C4-2B (cell line): ENCODE measurements around the gene MAPKAPK3.

ENCODE experiments used
- ZFX ChIP-seq: fragments of 450-650 bp; IDR thresholded peaks from 2 replicates; pipeline ENCODE4 v1.6.1; 2017
- TF ChIP-seq, protein P1 (sequence below): fragments of 450-650 bp; conservative IDR thresholded peaks from 2 replicates; pipeline ENCODE4 v1.5.1; 2017; ENCODE audit warnings: mild to moderate bottlenecking

DNA sequence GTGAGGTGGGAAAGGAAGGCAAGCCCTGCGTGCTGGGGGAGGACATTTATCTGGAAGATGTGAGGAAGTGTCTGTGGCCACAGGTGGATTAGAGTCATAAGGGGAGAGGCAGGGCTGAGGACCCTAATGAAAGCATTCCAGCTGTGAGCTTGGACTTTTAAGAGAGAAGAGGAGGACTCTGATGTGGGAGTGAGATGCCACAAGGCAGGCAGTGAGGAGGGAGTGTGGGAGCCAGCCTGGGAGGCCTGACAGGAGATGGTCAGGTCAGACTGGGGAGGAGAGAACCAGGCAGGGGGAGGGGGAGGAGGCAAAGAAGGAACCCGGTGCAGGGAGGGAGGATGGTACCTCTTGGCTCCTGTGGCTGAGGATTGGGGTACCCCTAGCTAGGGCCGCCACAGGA is 21.0 kb downstream of the MAPKAPK3 start:
- TF ChIP-seq, protein P1, sequence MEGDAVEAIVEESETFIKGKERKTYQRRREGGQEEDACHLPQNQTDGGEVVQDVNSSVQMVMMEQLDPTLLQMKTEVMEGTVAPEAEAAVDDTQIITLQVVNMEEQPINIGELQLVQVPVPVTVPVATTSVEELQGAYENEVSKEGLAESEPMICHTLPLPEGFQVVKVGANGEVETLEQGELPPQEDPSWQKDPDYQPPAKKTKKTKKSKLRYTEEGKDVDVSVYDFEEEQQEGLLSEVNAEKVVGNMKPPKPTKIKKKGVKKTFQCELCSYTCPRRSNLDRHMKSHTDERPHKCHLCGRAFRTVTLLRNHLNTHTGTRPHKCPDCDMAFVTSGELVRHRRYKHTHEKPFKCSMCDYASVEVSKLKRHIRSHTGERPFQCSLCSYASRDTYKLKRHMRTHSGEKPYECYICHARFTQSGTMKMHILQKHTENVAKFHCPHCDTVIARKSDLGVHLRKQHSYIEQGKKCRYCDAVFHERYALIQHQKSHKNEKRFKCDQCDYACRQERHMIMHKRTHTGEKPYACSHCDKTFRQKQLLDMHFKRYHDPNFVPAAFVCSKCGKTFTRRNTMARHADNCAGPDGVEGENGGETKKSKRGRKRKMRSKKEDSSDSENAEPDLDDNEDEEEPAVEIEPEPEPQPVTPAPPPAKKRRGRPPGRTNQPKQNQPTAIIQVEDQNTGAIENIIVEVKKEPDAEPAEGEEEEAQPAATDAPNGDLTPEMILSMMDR = no peak
- no peak for TF ChIP-seq ZFX
